MM.1S (cell line): Measurements from ENCODE around the gene CLIP4.

Experiments used
- CTCF ChIP-seq: fragments of 300-600 bp; sonication (generic); IDR thresholded peaks from 2 replicates; pipeline ENCODE4 v1.5.1; 2016; ENCODE audit warnings: antibody characterized with exemption, low read length, mixed read lengths
- EZH2 ChIP-seq: fragments of 300-600 bp; sonication (generic); optimal IDR thresholded peaks from 2 replicates; pipeline ENCODE3; 2017; ENCODE audit warnings: low read depth, mild to moderate bottlenecking, antibody characterized with exemption, low read length, mixed read lengths

GRCh38 chr2:29079887-29080286 is 35.3 kb upstream of the CLIP4 start:
- TF ChIP-seq CTCF (no peak), EZH2 (no peak)
